HepG2 (cell line): Measurements from ENCODE around the gene AFF1.

Source experiments
- SP4 ChIP-seq: sonication (generic); formaldehyde crosslinking; IDR thresholded peaks from 2 replicates; pipeline ENCODE4 v1.8.1; 2023; ENCODE audit warnings: mild to moderate bottlenecking, missing genetic modification reagents
- TCF7L2 ChIP-seq: IDR thresholded peaks from 2 replicates; pipeline ENCODE4 v1.6.1; 2011; ENCODE audit warnings: mild to moderate bottlenecking, low read depth, low read length, moderate library complexity
- TEAD2 ChIP-seq: sonication (generic); formaldehyde crosslinking; IDR thresholded peaks from 2 replicates; pipeline ENCODE4 v1.9.0; 2021; ENCODE audit warnings: missing genetic modification reagents
- ZKSCAN8 ChIP-seq: IDR thresholded peaks from 2 replicates; pipeline ENCODE4 v1.6.1; 2016; ENCODE audit warnings: borderline replicate concordance, missing genetic modification reagents, missing compliant biosample characterization
- ZNF256 ChIP-seq: sonication (generic); formaldehyde crosslinking; conservative IDR thresholded peaks from 2 replicates; pipeline ENCODE4 v1.4.0; 2020; ENCODE audit warnings: missing genetic modification reagents
- ZNF501 ChIP-seq: sonication (generic); formaldehyde crosslinking; IDR thresholded peaks from 2 replicates; pipeline ENCODE4 v1.5.1; 2020; ENCODE audit warnings: mild to moderate bottlenecking, moderate library complexity, missing genetic modification reagents
- TF ChIP-seq, protein P1 (sequence below): sonication (generic); formaldehyde crosslinking; IDR thresholded peaks from 2 replicates; pipeline ENCODE4 v1.5.0; 2020; ENCODE audit warnings: mild to moderate bottlenecking, missing genetic modification reagents, moderate library complexity
- TF ChIP-seq, protein P2 (sequence below): IDR thresholded peaks from 2 replicates; pipeline ENCODE4 v1.6.1; 2012; ENCODE audit warnings: inconsistent platforms
- TF ChIP-seq, protein P3 (sequence below): sonication (generic); formaldehyde crosslinking; IDR thresholded peaks from 2 replicates; pipeline ENCODE4 v1.4.0; 2020; ENCODE audit warnings: low read depth, mild to moderate bottlenecking, missing genetic modification reagents

DNA sequence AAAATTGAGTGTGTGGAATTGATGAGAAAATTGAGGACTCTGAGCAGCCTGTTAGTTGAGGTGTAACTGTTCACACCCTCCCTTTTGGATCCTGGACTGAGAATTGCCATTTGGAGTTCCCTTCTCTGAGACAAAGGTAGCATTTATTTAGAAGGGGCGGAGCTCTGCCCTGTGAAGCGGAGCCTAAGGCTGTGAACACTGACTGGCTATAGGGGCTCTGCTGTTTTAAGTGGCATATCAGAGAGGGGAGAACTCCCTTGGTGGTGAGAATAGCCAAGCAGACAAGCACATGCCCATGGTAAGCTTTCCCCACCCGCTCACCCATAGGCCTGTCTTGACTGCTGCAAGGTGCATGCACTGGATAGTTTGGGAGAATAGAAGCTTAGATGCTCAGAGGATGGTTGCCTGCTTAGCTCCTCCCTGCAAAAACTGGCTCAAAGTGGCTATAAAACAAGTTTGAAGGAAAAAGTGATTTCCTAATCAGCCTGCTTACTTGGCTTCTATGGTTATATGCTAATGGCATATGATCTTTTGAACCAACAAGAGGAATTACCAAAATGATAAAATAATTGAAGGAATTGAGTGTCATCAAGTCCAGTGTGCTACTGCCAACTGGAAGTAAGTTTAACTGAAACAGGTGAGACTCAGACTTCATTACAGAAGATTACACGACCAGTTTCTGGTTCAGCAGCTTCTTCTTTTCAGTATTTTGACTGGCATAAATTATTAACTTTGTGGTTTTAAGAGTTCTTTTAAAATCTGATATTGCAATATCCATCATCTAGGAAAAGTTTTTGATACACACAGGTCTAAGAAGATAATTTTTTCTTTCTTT lies 108.4 kb downstream of the AFF1 start:
- no peak for TF ChIP-seq TEAD2 (CRISPR knock-in tag)
- no peak for TF ChIP-seq ZNF501 (CRISPR knock-in tag)
- TF ChIP-seq ZKSCAN8: no peak
- TF ChIP-seq SP4 (CRISPR knock-in tag): no peak
- TF ChIP-seq ZNF256 (CRISPR knock-in tag): no peak
- TF ChIP-seq TCF7L2: no peak
- TF ChIP-seq, protein P1, sequence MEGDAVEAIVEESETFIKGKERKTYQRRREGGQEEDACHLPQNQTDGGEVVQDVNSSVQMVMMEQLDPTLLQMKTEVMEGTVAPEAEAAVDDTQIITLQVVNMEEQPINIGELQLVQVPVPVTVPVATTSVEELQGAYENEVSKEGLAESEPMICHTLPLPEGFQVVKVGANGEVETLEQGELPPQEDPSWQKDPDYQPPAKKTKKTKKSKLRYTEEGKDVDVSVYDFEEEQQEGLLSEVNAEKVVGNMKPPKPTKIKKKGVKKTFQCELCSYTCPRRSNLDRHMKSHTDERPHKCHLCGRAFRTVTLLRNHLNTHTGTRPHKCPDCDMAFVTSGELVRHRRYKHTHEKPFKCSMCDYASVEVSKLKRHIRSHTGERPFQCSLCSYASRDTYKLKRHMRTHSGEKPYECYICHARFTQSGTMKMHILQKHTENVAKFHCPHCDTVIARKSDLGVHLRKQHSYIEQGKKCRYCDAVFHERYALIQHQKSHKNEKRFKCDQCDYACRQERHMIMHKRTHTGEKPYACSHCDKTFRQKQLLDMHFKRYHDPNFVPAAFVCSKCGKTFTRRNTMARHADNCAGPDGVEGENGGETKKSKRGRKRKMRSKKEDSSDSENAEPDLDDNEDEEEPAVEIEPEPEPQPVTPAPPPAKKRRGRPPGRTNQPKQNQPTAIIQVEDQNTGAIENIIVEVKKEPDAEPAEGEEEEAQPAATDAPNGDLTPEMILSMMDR: no peak
- TF ChIP-seq, protein P2, sequence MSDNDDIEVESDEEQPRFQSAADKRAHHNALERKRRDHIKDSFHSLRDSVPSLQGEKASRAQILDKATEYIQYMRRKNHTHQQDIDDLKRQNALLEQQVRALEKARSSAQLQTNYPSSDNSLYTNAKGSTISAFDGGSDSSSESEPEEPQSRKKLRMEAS: no peak
- TF ChIP-seq, protein P3, sequence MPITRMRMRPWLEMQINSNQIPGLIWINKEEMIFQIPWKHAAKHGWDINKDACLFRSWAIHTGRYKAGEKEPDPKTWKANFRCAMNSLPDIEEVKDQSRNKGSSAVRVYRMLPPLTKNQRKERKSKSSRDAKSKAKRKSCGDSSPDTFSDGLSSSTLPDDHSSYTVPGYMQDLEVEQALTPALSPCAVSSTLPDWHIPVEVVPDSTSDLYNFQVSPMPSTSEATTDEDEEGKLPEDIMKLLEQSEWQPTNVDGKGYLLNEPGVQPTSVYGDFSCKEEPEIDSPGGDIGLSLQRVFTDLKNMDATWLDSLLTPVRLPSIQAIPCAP: no peak
